PC-9 (cell line): ENCODE results near the gene EML3. TPM values are rescaled to one million over a fixed set of nuclear protein-coding genes. Genes with fewer than 3 reads are reported as not detected.
A peak's percentile ranks its signal among the peaks of the same experiment; 100 is the strongest.
"Not testable (repeated sequence)": the region's sequence is repeated elsewhere in the genome, so short reads cannot be mapped to it uniquely, and the experiment has no call there.

Source experiments
- BruUV-seq: library from RNA; stranded (reverse); fragments of 400-500 nt; replicated peaks from 2 replicates; lab custom pipeline; 2021; lab: Mats Ljungman, UMichigan
- CTCF ChIA-PET: fragments of 300-600 bp; sonication (Branson Sonifier 250); formaldehyde crosslinking; loops from one replicate; lab custom pipeline; 2022; ENCODE audit warnings: antibody characterized with exemption; lab: Charles Lee
- POLR2A ChIA-PET: fragments of 300-600 bp; sonication (Branson Sonifier 250); formaldehyde crosslinking; loops from one replicate; lab custom pipeline; 2022; ENCODE audit warnings: antibody characterized with exemption; ENCODE audit not compliant: unreplicated experiment; lab: Charles Lee
- DNase-seq, 2 experiments: peaks; one replicate each; pipeline versions ENCODE4 v3.0.0 to v3.0.0-alpha.2; 2015 to 2022; ENCODE audit warnings: mixed read lengths in 1 of 2
- H2AFZ ChIP-seq: fragments of 200-600 bp; sonication (generic); 2 replicates; pipeline ENCODE4 v1.8.1; 2017; ENCODE audit warnings: antibody characterized with exemption
- H3F3A ChIP-seq: fragments of 200-600 bp; sonication (generic); 2 replicates; pipeline ENCODE4 v1.8.1; 2017; ENCODE audit warnings: antibody characterized with exemption, mild to moderate bottlenecking, low read depth; ENCODE audit not compliant: insufficient read depth
- H3K27ac ChIP-seq: fragments of 200-600 bp; sonication (generic); 2 replicates; pipeline ENCODE4 v1.6.1; 2016; ENCODE audit warnings: mixed run types
- H3K27me3 ChIP-seq: fragments of 200-600 bp; sonication (generic); 2 replicates; pipeline ENCODE4 v1.6.1; 2016; ENCODE audit warnings: low read depth, mixed run types; ENCODE audit not compliant: insufficient read depth
- H3K36me3 ChIP-seq: fragments of 200-600 bp; sonication (generic); 2 replicates; pipeline ENCODE4 v1.6.1; 2016; ENCODE audit warnings: low read depth, mixed run types
- H3K4me1 ChIP-seq: fragments of 200-600 bp; sonication (generic); replicated peaks from 2 replicates; pipeline ENCODE4 v1.6.1; 2016; ENCODE audit warnings: mixed run types; ENCODE audit not compliant: insufficient read depth
- H3K4me2 ChIP-seq: fragments of 200-600 bp; sonication (generic); 2 replicates; pipeline ENCODE4 v1.6.1; 2017; ENCODE audit warnings: mixed run types
- H3K4me3 ChIP-seq: fragments of 200-600 bp; sonication (generic); 2 replicates; pipeline ENCODE4 v1.6.1; 2016; ENCODE audit warnings: mixed run types
- H3K79me2 ChIP-seq: fragments of 200-600 bp; sonication (generic); 2 replicates; pipeline ENCODE4 v1.6.1; 2017; ENCODE audit warnings: low read depth, mixed run types
- H3K9me2 ChIP-seq: fragments of 200-600 bp; sonication (generic); 2 replicates; pipeline ENCODE4 v1.8.1; 2017; ENCODE audit warnings: mild to moderate bottlenecking; ENCODE audit not compliant: insufficient read depth
- H3K9me3 ChIP-seq: fragments of 200-600 bp; sonication (generic); 2 replicates; pipeline ENCODE4 v1.8.1; 2016; ENCODE audit warnings: low read depth; ENCODE audit not compliant: insufficient read depth
- H4K20me1 ChIP-seq: fragments of 200-600 bp; sonication (generic); 2 replicates; pipeline ENCODE4 v1.8.1; 2017; ENCODE audit not compliant: insufficient read depth
- CTCF ChIP-seq: fragments of 200-600 bp; sonication (generic); conservative IDR thresholded peaks from 2 replicates; pipeline ENCODE4 v1.6.1; 2017; ENCODE audit warnings: mixed run types, antibody characterized with exemption, mild to moderate bottlenecking, moderate library complexity
- EZH2 ChIP-seq: fragments of 200-600 bp; sonication (generic); IDR thresholded peaks from 2 replicates; pipeline ENCODE4 v1.8.0; 2017; ENCODE audit warnings: antibody characterized with exemption, low read depth
- intact Hi-C: fragments of 100-400 bp; cut with micrococcal nuclease; formaldehyde crosslinking; loops from one replicate; pipeline ENCODE4 v1.10.0; 2022; ENCODE audit not compliant: unreplicated experiment
- total RNA-seq: library from RNA; stranded (reverse); gene quantifications from 2 replicates; pipeline ENCODE4 v1.2.3, GENCODE V29; 2021

EML3 gene
- total RNA-seq, 1 experiment from 2014 or later: 84.2 TPM

- H3K27me3 ChIP-seq: no peaks in the 10 kb centered on the region
- CTCF ChIA-PET: interaction anchor here (0.6 to 1.0 kb wide), 10 partner anchors 9 to 179 kb away, joined by 3 to 9 read pairs (median 3); partner anchors contain the start of gene TUT1
- BruUV-seq: no TSS peak
- peaks cover 42% of the 10 kb centered on the region for H3K4me1 ChIP-seq
- H3K4me2 ChIP-seq: peak within 1 kb of the TSS; percentile 100
- H2AFZ ChIP-seq: peak within 1 kb of the TSS; percentile 96
- H3F3A ChIP-seq: peaks cover 67% of the 10 kb centered on the region
- POLR2A ChIA-PET: interaction anchor here (0.5 to 1.2 kb wide), 22 partner anchors 13 to 313 kb away, joined by 3 to 21 read pairs (median 6); partner anchors contain the start of genes AHNAK, C11orf98, CSKMT and HNRNPUL2
- no peak for TF ChIP-seq EZH2
- TF ChIP-seq CTCF: no peak
- H3K36me3 ChIP-seq: peaks cover 42% of the 10 kb centered on the region
- no peaks in the 10 kb centered on the region for H3K9me2 ChIP-seq
- H3K79me2 ChIP-seq: peaks cover 66% of the 10 kb centered on the region
- H3K9me3 ChIP-seq: no peaks in the 10 kb centered on the region
- intact Hi-C loops: loop anchor here (5.0 kb wide), 1 partner anchor 39 kb away; the partner anchor contains the start of genes EML3 and ROM1
- H4K20me1 ChIP-seq: peaks cover 42% of the 10 kb centered on the region
- peak within 1 kb of the TSS; percentile 92 for H3K4me3 ChIP-seq
- peak within 1 kb of the TSS; percentile 86 for H3K27ac ChIP-seq
- peak; percentile 100 for DNase-seq
These were observed 38.8 kb downstream of the EML3 start, which contains the start of gene EEF1G for GRCh38 chr11:62573592-62574362. Gene EEF1G (minus strand): TSS chr11:62573891. CDS start chr11:62573842, 49 bp downstream.

GRCh38 chr11:62573006-62573591, 39.5 kb downstream of the EML3 start:
- POLR2A ChIA-PET: interaction anchor here (0.5 to 1.1 kb wide), 18 partner anchors 12 to 308 kb away, joined by 3 to 21 read pairs (median 6); partner anchors contain the start of genes C11orf98, CSKMT, SLC3A2 and TUT1
- peaks cover 47% of the 10 kb centered on the region for H3K36me3 ChIP-seq
- H3K4me3 ChIP-seq: peak overlapping the region; percentile 92
- TF ChIP-seq EZH2 (no peak), CTCF (no peak)
- peak in 1 of 2 experiments; percentile 19 for DNase-seq
- H3F3A ChIP-seq: peaks cover 73% of the 10 kb centered on the region
- CTCF ChIA-PET: interaction anchor here (0.6 to 1.1 kb wide), 11 partner anchors 9 to 179 kb away, joined by 3 to 9 read pairs (median 3); partner anchors contain the start of gene TUT1
- H3K9me3 ChIP-seq: no peaks in the 10 kb centered on the region
- peaks cover 47% of the 10 kb centered on the region for H4K20me1 ChIP-seq
- H3K4me2 ChIP-seq: peak overlapping the region; percentile 93
- peaks cover 72% of the 10 kb centered on the region for H3K79me2 ChIP-seq
- peaks cover 40% of the 10 kb centered on the region for H3K4me1 ChIP-seq
- BruUV-seq: TSS peak; percentile 36
- intact Hi-C loops: loop anchor here (5.0 kb wide), 1 partner anchor 39 kb away; the partner anchor contains the start of genes EML3 and ROM1
- H2AFZ ChIP-seq: peak overlapping the region; percentile 83
- H3K9me2 ChIP-seq: no peaks in the 10 kb centered on the region
- H3K27ac ChIP-seq: peak overlapping the region; percentile 86
- no peaks in the 10 kb centered on the region for H3K27me3 ChIP-seq

- peaks cover 53% of the 10 kb centered on the region for H4K20me1 ChIP-seq
- H3K9me3 ChIP-seq: no peaks in the 10 kb centered on the region
- ChIA-PET CTCF (interaction anchor here (1.1 kb wide), 1 partner anchor 148 kb away, joined by 3 read pairs; no protein-coding TSS in a partner anchor), POLR2A (interaction anchor here (0.5 to 0.9 kb wide), 4 partner anchors 11 to 162 kb away, joined by 3 to 4 read pairs (median 4); no protein-coding TSS in a partner anchor)
- H3K27ac ChIP-seq: peak overlapping the region; percentile 86
- peaks cover 40% of the 10 kb centered on the region for H3K4me1 ChIP-seq
- H3K79me2 ChIP-seq: peaks cover 78% of the 10 kb centered on the region
- DNase-seq: no peak
- no peak for TF ChIP-seq CTCF
- TF ChIP-seq EZH2: no peak
- intact Hi-C loops: loop anchor here (5.0 kb wide), 1 partner anchor 40 kb away; the partner anchor contains the start of genes EML3 and ROM1
- BruUV-seq: no TSS peak
- H3K36me3 ChIP-seq: peaks cover 53% of the 10 kb centered on the region
- H3K27me3 ChIP-seq: no peaks in the 10 kb centered on the region
- no peak overlapping the region for H2AFZ ChIP-seq
- no peaks in the 10 kb centered on the region for H3K9me2 ChIP-seq
- peak overlapping the region; percentile 93 for H3K4me2 ChIP-seq
- peaks cover 77% of the 10 kb centered on the region for H3F3A ChIP-seq
- H3K4me3 ChIP-seq: peak overlapping the region; percentile 92
These were observed 40.1 kb downstream of the EML3 start for GRCh38 chr11:62572431-62572830.

- H3F3A ChIP-seq: peaks cover 77% of the 10 kb centered on the region
- H3K79me2 ChIP-seq: peaks cover 87% of the 10 kb centered on the region
- CTCF ChIA-PET: interaction anchor here (1.9 kb wide), 1 partner anchor 11 kb away, joined by 5 read pairs; no protein-coding TSS in a partner anchor
- H3K4me2 ChIP-seq: peak overlapping the region; percentile 93
- peaks cover 61% of the 10 kb centered on the region for H3K36me3 ChIP-seq
- DNase-seq, POLR2A ChIA-PET, H3K27me3 ChIP-seq, H3K9me2 ChIP-seq, H2AFZ ChIP-seq, BruUV-seq, H3K9me3 ChIP-seq: not testable (repeated sequence)
- H4K20me1 ChIP-seq: peaks cover 62% of the 10 kb centered on the region
- intact Hi-C loops: loop anchor here (5.0 kb wide), 1 partner anchor 41 kb away; the partner anchor contains the start of genes EML3 and ROM1
- peaks cover 41% of the 10 kb centered on the region for H3K4me1 ChIP-seq
- peak overlapping the region; percentile 92; the same call in 1 of the 2 replicates for H3K4me3 ChIP-seq
- H3K27ac ChIP-seq: peak overlapping the region; percentile 86
These were observed 41.1 kb downstream of the EML3 start for GRCh38 chr11:62571493-62571892.
